ENCODE results near the gene ZFPM1.

ZFPM1 gene

GRCh38 chr16:88578446-88579313, 125.6 kb downstream of the ZFPM1 start:
- no peak for DNase-seq

- DNase-seq = no peak
Measured at GRCh38 chr16:88580371-88580770, 127.3 kb downstream of the ZFPM1 start.

DNA sequence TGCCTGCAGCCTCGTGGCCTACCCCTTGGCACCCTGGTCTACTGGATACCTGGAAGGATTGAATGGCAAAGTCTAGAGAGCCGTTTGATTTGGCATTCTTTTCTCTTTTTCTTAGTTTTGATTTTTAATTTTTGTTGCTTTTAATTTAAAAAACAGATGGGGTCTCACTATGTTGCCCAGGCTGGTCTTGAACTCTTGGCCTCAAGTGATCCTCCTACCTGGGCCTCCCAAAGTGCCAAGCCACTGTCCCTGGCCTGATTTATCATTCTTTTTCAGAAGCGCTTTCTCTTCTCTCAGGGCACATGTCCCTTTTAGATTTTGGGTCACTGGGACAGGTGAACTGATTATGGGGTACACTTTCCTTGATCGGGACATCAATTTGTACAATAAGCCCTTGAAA, 128.0 kb downstream of the ZFPM1 start:
- no peak for DNase-seq

DNA sequence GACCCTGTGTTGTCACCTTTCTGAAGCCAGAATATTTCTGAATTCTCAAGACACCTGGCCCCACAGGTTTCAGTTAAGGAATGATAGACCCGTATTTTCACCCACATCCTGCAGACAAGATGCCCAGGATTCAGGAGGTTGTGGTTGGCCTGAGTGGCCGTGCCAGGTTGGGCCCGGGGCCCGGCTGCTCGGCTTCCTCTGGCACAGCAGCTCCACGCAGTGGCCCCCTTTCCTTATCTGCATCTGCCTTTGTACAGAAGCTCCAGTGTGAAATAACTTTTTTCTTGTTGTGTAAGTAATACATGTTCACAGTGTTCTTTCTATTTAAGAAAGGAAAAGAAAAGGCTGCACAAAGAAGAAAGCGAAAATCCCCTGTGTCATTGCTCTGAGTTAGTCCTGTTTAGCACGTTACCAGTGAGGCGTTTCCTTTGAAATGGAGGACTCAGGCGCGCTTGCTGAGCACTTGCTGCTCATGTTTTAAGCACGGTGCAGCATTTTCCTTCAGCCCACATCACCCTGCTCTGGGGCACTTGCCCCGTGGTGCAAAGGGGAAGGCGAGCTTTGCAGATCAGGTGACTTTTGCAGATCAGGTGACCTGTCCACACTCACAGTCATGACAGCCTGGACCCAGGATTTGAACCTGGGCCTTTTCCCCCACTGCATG, 130.0 kb downstream of the ZFPM1 start:
- DNase-seq = no peak

- no peak for DNase-seq
Measured at GRCh38 chr16:88584676-88585075, 131.6 kb downstream of the ZFPM1 start.

DNA sequence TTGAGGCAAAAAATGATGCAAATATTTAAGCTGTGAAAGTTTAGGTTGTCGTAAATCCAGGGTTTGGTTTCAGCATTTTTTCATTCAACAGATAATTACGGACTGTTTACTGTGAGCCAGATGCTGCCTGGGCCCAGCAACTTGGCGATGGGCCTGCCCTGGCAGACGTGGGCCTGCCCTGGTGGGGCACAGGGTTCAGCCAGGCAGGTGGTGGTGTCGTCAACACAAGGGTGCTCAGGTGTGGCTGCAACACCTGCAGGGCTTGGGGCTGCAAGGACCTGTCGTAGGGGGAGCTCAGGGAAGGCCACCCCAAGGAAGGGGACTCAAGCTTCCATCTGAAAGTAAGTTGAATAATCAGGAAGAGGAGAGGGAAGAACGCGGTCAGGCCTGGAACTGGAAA, 132.2 kb downstream of the ZFPM1 start:
- DNase-seq = peak; percentile 69

GRCh38 chr16:88585927-88586581, 133.0 kb downstream of the ZFPM1 start:
- DNase-seq = no peak

Data from NCI-H2171 (cell line).